NCI-H1048 (cell line): ENCODE measurements around the gene PREX1.
"Not testable (repeated sequence)": the region's sequence is repeated elsewhere in the genome, so short reads cannot be mapped to it uniquely, and the experiment has no call there.

Experiments
- DNase-seq: peaks from one replicate; lab custom pipeline; 2025; lab: John Stamatoyannopoulos, UW

PREX1 gene

GRCh38 chr20:48791666-48792071 lies 36.1 kb downstream of the PREX1 start:
- DNase-seq = no peak

DNA sequence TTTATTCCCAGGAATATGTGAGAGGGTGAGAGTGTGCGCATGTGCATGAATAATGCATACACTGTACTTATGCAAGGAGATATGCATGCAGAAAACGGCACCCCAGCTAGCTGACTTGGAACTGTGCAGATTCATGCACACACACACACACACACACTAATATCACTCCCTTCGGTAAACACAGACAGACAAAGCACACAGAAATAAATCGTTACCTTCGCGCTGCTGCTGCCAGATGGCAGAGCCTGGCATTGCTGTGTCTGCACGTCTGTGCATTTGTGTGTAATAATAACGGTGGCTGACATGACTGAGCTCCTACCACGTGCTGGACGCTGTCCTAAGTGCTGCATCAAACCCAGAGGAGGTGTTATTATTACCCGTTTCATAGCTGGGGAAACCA lies 36.8 kb downstream of the PREX1 start:
- no peak for DNase-seq

GRCh38 chr20:48790473-48791003 lies 37.3 kb downstream of the PREX1 start:
- no peak for DNase-seq

- no peak for DNase-seq
These were observed 37.9 kb downstream of the PREX1 start for GRCh38 chr20:48789781-48790472.

DNA sequence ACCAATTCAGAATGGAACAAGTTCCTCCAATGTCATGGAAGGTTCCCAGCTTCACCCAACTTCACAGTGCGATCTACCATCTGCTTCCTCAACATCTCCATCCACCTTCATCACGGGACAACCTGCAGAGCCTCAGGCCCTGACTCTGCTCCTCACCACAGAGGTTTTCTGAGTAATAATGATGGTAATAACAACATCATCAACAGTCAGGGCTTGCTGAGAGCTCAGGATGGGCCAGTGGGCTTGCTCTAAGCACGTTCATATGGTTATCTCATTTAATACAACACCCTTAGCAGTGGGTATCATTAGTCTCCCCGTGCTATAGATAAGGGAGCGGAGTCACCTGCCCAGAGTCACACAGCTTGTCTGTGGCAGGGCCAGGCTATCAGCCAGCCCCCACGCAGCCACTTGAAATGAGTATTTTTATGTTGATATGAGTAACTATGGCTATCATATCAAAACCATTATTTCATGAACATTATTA lies 38.6 kb downstream of the PREX1 start:
- DNase-seq = no peak

- DNase-seq = no peak
These were observed 39.2 kb downstream of the PREX1 start for GRCh38 chr20:48788486-48789072.

GRCh38 chr20:48787861-48788375 lies 39.9 kb downstream of the PREX1 start:
- no peak for DNase-seq

GRCh38 chr20:48786951-48787705 lies 40.7 kb downstream of the PREX1 start:
- DNase-seq = no peak

GRCh38 chr20:48785801-48786200 lies 42.0 kb downstream of the PREX1 start:
- no peak for DNase-seq

DNA sequence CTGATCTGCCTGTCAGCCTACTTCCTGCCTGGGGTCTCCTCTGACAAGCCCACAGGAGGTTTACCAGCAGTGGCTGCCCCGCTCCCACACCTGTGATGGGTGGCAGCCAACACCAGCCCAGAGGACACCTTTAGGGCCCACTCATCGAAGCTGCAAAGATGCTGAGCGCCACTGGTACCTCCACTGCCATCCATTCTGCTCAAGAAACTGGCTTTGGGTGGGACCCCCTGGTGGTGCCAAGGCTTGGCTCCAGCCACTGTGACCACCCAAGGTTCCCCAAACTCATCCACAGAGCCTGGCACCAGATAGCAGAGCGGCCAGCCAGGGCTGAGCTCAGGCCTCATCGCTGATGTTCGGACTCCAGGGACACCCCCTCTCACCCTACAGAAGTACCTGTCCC lies 42.5 kb downstream of the PREX1 start:
- no peak for DNase-seq

GRCh38 chr20:48784273-48784641 lies 43.5 kb downstream of the PREX1 start:
- DNase-seq = no peak

DNA sequence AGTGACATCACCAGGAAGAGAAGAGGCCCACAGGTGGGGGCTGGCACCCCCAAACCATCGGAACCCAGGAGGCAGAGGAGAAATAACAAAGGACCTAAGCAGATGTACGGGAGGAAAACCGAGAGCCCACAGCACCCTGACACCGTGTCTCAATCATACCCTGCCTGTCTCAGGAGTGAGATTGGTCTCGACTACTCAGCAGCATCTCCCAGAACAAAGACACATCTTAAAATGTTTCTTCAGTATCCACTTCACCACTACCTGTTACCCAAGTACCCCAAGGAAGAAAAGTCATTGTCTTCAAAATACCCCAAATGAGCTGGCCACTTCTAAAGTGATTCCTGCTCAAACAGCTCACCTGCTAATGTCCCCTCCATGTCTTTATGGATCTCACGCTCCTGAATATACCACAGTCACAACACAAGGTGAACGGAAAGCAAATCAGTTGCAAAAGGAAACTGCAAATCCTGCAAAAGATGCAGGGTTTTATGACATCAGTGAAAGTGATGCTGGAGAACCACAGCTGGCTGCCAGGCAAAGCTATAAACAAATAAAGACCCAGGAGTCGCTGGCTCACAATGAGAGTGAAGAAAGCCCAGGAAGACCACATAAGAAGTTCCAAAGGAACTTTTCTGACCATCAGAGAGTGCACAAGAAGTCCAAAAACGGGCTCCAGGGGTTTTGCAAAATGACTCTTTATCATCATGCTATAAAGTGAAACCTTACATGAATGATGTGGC lies 44.1 kb downstream of the PREX1 start:
- no peak for DNase-seq

- no peak for DNase-seq
These were observed 44.9 kb downstream of the PREX1 start for GRCh38 chr20:48782901-48783308.

DNA sequence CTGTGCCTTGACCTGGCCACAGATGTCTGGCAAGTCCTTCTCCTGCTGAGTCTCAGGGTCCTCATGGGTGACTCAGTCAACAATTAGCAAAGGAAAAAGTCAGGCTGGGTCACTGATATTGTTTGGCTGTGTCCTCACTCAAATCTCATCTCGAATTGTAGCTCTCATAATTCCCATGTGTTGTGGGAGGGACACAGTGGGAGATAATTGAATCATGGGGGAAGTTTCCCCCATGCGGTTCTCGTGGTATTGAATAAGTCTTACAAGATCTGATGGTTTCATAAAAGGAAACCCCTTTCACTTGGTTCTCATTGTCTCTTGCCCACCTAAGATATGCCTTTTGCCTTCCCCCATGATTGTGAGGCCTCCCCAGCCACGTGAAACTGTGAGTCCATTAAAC lies 45.7 kb downstream of the PREX1 start:
- no peak for DNase-seq

GRCh38 chr20:48781634-48782033 lies 46.2 kb downstream of the PREX1 start:
- no peak for DNase-seq

DNA sequence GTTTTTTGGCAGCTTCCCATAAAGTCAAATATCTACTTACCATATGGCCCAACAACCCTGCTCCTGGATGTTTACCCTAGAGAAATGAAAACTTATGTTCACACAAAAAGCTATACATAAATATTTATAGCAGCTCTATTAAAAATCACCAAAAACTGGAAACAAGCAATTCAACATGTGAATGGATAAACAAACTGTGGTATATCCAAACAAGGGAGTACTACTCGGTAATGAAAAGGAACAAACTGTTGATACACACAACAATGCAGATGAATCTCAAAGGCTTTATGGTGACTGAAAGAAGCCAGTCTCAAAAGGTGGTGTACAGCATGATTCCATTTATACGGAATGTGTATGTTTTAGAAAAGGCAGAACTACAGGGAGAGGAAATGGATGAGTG lies 48.4 kb downstream of the PREX1 start:
- no peak for DNase-seq

DNA sequence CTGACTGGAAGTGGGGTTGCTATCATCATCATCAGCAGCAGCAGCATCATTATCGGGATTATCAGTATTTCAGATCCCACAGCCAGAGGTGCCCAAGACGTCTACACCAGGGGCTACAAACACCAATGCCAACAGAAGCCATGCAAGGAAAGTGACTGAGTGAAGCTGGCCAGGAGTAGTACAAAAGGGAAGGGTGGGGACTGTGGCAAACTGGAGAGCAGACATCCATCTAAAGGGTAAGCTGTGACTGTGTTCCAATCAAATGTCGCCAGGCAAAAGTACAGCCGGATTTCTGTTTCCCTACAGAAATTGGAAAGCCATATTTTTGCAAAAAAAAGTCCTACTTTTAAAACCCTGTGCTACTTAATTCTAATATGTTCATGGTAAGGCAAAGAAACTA lies 50.0 kb downstream of the PREX1 start:
- no peak for DNase-seq

DNA sequence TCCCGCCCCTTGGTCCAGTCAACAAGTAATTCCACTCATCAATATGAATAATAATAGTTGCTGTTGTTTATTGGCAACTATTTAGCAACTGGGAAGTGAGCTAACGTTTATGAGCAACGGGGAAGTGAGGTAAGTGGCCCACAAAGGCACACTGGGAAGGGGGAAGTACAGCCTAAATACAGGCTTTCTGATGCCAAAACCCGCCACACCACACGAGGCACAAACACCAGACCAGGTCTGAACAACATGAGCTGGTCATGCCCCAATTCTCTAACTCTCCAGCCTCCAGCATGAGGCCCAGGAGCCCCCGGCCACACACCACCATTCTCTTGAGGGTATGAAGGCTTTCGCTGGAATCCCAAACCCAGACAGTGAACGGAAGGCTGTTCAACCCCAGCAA lies 50.8 kb downstream of the PREX1 start:
- no peak for DNase-seq

DNA sequence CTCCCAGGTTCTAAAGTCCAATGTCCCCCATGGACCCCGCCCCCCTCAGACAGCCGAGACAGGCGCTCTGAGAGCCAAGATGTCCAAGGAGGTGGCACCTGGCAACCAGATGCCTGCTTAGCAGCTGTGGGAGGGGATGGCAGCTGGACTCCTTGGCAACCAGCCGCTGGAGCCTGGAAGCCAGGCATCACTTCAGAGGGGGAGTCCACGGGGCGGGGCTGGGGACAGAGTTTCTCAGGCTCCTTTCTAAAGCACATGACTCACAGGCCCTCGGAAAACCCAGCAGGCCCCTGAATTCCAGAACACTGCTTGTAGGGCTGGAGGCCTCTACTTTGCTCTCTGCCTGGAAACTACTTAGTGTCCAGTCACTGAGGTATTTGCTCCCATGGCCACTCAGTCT lies 51.5 kb downstream of the PREX1 start:
- no peak for DNase-seq

- DNase-seq = not testable (repeated sequence)
These were observed 52.3 kb downstream of the PREX1 start for GRCh38 chr20:48775545-48775944.

DNA sequence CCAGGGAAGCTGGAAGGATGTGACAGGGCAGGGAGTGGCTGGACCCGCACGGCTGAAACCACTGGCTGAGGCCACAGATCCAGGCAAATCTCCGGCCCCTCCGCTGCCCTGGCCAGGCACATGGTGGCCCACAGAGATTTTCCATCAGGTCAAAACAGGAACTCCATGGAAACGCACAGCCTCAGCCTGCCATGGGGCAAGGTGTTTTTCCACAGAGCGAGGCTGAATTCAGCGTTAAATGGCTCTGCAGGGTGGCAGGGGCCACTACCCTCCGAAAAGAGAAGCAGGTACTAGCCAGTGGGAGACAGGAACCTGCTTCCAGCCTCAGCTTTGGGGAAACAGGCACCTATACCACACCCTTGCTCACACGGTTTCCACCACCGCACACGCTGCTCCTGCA lies 53.1 kb downstream of the PREX1 start:
- no peak for DNase-seq

DNA sequence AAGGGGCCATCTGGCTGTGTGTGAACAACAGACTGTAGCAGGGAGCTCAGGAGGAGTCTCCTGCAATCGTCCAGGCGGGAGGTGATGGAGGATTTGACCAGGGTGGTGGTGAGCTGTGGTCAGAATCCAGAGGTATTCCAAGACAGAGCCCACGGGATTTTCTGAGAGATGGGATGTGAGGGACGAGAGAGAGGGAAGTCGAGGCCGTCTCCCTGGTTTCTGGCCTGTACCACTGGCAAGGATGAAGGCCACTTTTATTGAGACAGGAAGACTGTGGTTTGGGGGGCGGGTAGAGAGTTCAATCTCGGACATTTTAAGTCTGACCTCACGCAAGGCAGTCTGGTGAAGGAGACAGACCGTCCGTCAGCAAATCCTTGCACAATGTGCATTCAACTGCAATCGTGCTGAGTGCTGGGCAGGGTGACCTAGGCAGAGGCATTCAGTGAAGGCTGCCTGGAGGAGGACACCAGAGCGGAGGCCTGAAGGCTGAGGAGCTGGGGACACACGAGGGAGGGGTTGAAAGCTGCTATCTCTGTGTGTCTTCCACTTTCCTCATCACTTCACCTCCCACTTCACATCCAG lies 53.9 kb downstream of the PREX1 start:
- DNase-seq = no peak
